ENCODE measurements around the gene SCYGR6.

DNA sequence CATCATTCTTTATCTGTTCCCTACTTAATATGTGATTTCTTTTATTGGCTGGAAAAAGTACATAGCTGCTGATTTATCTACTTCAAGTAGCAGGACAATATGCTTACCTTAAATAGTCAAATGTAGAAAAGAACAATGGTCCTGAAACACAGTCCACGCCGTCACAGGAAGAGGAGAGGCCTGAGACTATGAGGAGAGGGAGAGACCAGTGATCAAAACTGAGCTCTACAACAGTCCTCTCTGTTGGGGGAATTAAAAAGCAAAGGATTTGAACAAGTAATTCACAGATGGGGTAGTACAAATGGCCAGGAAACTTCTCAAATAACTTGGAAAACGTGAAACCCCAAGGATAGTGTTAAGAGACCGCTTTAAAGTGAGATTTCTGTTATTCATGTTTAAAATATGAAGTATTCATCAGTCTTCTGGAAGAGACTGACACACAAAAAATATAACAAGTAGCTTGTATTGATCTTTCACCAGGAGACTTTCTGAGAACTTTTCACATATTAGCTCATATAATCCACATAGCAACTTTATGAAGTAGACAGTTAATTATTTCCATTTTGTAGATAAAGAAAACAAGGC lies 41.3 kb upstream of the SCYGR6 start:
- TF ChIP-seq, protein P1, sequence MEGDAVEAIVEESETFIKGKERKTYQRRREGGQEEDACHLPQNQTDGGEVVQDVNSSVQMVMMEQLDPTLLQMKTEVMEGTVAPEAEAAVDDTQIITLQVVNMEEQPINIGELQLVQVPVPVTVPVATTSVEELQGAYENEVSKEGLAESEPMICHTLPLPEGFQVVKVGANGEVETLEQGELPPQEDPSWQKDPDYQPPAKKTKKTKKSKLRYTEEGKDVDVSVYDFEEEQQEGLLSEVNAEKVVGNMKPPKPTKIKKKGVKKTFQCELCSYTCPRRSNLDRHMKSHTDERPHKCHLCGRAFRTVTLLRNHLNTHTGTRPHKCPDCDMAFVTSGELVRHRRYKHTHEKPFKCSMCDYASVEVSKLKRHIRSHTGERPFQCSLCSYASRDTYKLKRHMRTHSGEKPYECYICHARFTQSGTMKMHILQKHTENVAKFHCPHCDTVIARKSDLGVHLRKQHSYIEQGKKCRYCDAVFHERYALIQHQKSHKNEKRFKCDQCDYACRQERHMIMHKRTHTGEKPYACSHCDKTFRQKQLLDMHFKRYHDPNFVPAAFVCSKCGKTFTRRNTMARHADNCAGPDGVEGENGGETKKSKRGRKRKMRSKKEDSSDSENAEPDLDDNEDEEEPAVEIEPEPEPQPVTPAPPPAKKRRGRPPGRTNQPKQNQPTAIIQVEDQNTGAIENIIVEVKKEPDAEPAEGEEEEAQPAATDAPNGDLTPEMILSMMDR (IDR thresholded peaks at IDR 0.05), result no peak
- TF ChIP-seq POLR2A (IDR thresholded peaks at IDR 0.05), result no peak
